Spleen (tissue), 11 donors: ENCODE data around the gene RNF14. TPM values are rescaled to one million over a fixed set of nuclear protein-coding genes. Genes with fewer than 3 reads are reported as not detected.
A peak's percentile ranks its signal among the peaks of the same experiment; 100 is the strongest.

Experiments used
- DNase-seq: peaks from one replicate; pipeline ENCODE4 v3.0.0-alpha.2; 2020
- H3K27ac ChIP-seq, 8 donors: fragments of 200-600 bp; sonication (generic) in 7 of 8; 1 replicate in 4 of 8; 2 replicates in 4 of 8; pipeline versions ENCODE4 v1.5.0 to v1.8.0; 2016 to 2021; ENCODE audit warnings: inconsistent platforms in 4 of 8, mild to moderate bottlenecking in 4 of 8, moderate library complexity in 1 of 8
- H3K27me3 ChIP-seq, 7 donors: fragments of 200-600 bp; sonication (generic) in 6 of 7; replicated peaks in 1 of 7; 1 replicate in 4 of 7; 2 replicates in 3 of 7; pipeline versions ENCODE4 v1.5.0 to v1.8.0; 2016 to 2021; ENCODE audit warnings: inconsistent platforms in 3 of 7, mild to moderate bottlenecking in 1 of 7
- H3K36me3 ChIP-seq, 6 donors: fragments of 200-600 bp; sonication (generic) in 5 of 6; 1 replicate in 4 of 6; 2 replicates in 2 of 6; pipeline versions ENCODE4 v1.5.0 to v1.8.0; 2016 to 2021; ENCODE audit warnings: inconsistent platforms in 2 of 6
- H3K4me1 ChIP-seq, 6 donors: fragments of 200-600 bp; sonication (generic) in 5 of 6; 1 replicate in 3 of 6; 2 replicates in 3 of 6; pipeline versions ENCODE4 v1.5.0 to v1.8.0; 2016 to 2021; ENCODE audit warnings: inconsistent platforms in 3 of 6
- H3K4me3 ChIP-seq, 8 donors: fragments of 200-600 bp; sonication (generic) in 7 of 8; 1 replicate in 4 of 8; 2 replicates in 4 of 8; pipeline versions ENCODE4 v1.5.0 to v1.8.0; 2016 to 2021; ENCODE audit warnings: inconsistent platforms in 4 of 8, mild to moderate bottlenecking in 4 of 8, moderate library complexity in 2 of 8
- H3K9me3 ChIP-seq, 8 donors: fragments of 200-600 bp; sonication (generic) in 7 of 8; 1 replicate in 4 of 8; 2 replicates in 4 of 8; pipeline versions ENCODE4 v1.5.0 to v1.8.0; 2016 to 2021; ENCODE audit warnings: inconsistent platforms in 4 of 8
- CTCF ChIP-seq, 11 experiments: fragments of 200-600 bp in 7 of 11; fragments of 450-650 bp in 4 of 11; sonication (generic) in 4 of 11; IDR thresholded peaks in 8 of 11; conservative IDR thresholded peaks in 3 of 11; 1 replicate in 7 of 11; 2 replicates in 4 of 11; pipeline versions ENCODE4 v1.4.0 to v1.8.0; 2016 to 2021; ENCODE audit warnings: antibody characterized with exemption in 11 of 11, inconsistent platforms in 4 of 11, mild to moderate bottlenecking in 1 of 11
- POLR2A ChIP-seq, 3 donors: fragments of 450-650 bp; IDR thresholded peaks; one replicate each; pipeline ENCODE4 v1.5.1; 2017; ENCODE audit warnings: antibody characterized with exemption in 3 of 3, mild to moderate bottlenecking in 1 of 3
- POLR2AphosphoS5 ChIP-seq, 3 donors: sonication (generic); formaldehyde crosslinking; IDR thresholded peaks; one replicate each; pipeline ENCODE4 v1.5.1; 2017; ENCODE audit warnings: antibody characterized with exemption in 3 of 3
- WGBS, 5 donors: extraction: QIAGEN DNeasy Blood & Tissue Kit in 3 of 5; methylation state at CpG; one replicate each; pipeline versions ENCODE4 v1.1.5 to v1.1.7; 2013 to 2018; 5-methylcytosine and 5-hydroxymethylcytosine counted together
- intact Hi-C: fragments of 100-400 bp; cut with DNase I; formaldehyde crosslinking; loops from one replicate; pipeline ENCODE4 v1.15.0; 2023; ENCODE audit warnings: low total_unique reads
- polyA plus RNA-seq, 3 donors: library from polyadenylated mRNA; stranded (reverse); fragments of 200-250 nt; gene quantifications; one replicate each; pipeline ENCODE4 v1.2.1, GENCODE V29; 2013
- total RNA-seq, 7 donors: library from RNA; depleted of rRNA in 3 of 7; stranded (reverse); fragments of >200 nt in 3 of 7; fragmentation: NEBNext Ultra II Directional in 4 of 7; extraction: Animal tissue kit (Norgen Biotek cat#: 25700) in 4 of 7; gene quantifications; one replicate each; pipeline versions ENCODE4 v1.1.0 to v1.2.1, GENCODE V29; 2016 to 2021
- donor health status: healthy with polysubstance abuse.
- donor health status: DM: no; HTN: no; CAD: no; lungs with moderate emphysema.
- donor health status: DM: no; HTN: no; CAD: no.
- donor health status: Bipolar disorder and iron deficiency.
- donor health status: healthy.
- donor health status: DM: no; HTN: no; CAD: no.
- donor health status: DM: yes; HTN: yes; CAD: no.

The RNF14 gene
- total and polyA plus RNA-seq, 10 donors: 13.6 to 60.2 (median 45.3) TPM

GRCh38 chr5:142016556-142016955, 47.7 kb downstream of the RNF14 start:
- H3K4me3 ChIP-seq: peak overlapping the region in 1 of 8 donors; percentile 38
- no peak for DNase-seq
- H3K27ac ChIP-seq: peak overlapping the region; percentile 57 to 90 (median 78)
- intact Hi-C loops: no loop called here
- peaks cover 19 to 70% (median 44%) of the 10 kb centered on the region in 6 donors for H3K4me1 ChIP-seq
- H3K9me3 ChIP-seq: peaks cover 0 to 10% (median 7%) of the 10 kb centered on the region in 8 donors
- TF ChIP-seq POLR2A (IDR thresholded peaks at IDR 0.05): no peak
- TF ChIP-seq CTCF (IDR thresholded peaks at IDR 0.05 in 8 of 11, conservative IDR thresholded peaks at IDR 0.05 in 3 of 11): no peak
- no peak for TF ChIP-seq POLR2AphosphoS5 (IDR thresholded peaks at IDR 0.05)
- no peaks in the 10 kb centered on the region for H3K27me3 ChIP-seq
- 76 to 81% (median 79%) methylated on average over 4 of the region's 4 CpGs for WGBS, 5 donors
- H3K36me3 ChIP-seq: no peaks in the 10 kb centered on the region

- H3K27ac ChIP-seq: no peak overlapping the region
- H3K27me3 ChIP-seq: no peaks in the 10 kb centered on the region
- no peaks in the 10 kb centered on the region for H3K36me3 ChIP-seq
- no peak overlapping the region for H3K4me3 ChIP-seq
- DNase-seq: no peak
- intact Hi-C loops: no loop called here
- H3K9me3 ChIP-seq: peaks cover 0 to 10% (median 7%) of the 10 kb centered on the region in 8 donors
- peaks cover 19 to 59% (median 35%) of the 10 kb centered on the region in 6 donors for H3K4me1 ChIP-seq
- TF ChIP-seq POLR2A (IDR thresholded peaks at IDR 0.05): no peak
- no peak for TF ChIP-seq CTCF (IDR thresholded peaks at IDR 0.05 in 8 of 11, conservative IDR thresholded peaks at IDR 0.05 in 3 of 11)
- WGBS, 5 donors: 76 to 84% (median 78%) methylated on average over 5 of the region's 5 CpGs
Observed at GRCh38 chr5:142017832-142018427, 49.0 kb downstream of the RNF14 start.

- no peaks in the 10 kb centered on the region for H3K36me3 ChIP-seq
- H3K27me3 ChIP-seq: no peaks in the 10 kb centered on the region
- no peak overlapping the region for H3K27ac ChIP-seq
- 84 to 91% (median 88%) methylated on average over 1 of the region's 1 CpG for WGBS, 5 donors
- no peak for DNase-seq
- TF ChIP-seq POLR2AphosphoS5 (IDR thresholded peaks at IDR 0.05) (no peak), CTCF (IDR thresholded peaks at IDR 0.05 in 8 of 11, conservative IDR thresholded peaks at IDR 0.05 in 3 of 11) (no peak), POLR2A (IDR thresholded peaks at IDR 0.05) (no peak)
- intact Hi-C loops: no loop called here
- H3K4me1 ChIP-seq: peaks cover 13 to 48% (median 26%) of the 10 kb centered on the region in 6 donors
- H3K9me3 ChIP-seq: peaks cover 0 to 10% (median 7%) of the 10 kb centered on the region in 8 donors
- H3K4me3 ChIP-seq: no peak overlapping the region
Observed at GRCh38 chr5:142020122-142020659, 51.3 kb downstream of the RNF14 start.

- Histone ChIP-seq H3K4me3 (no peak overlapping the region), H3K27me3 (no peaks in the 10 kb centered on the region), H3K27ac (no peak overlapping the region), H3K9me3 (peaks cover 0 to 10% (median 7%) of the 10 kb centered on the region in 8 donors), H3K4me1 (peaks cover 0 to 19% (median 15%) of the 10 kb centered on the region in 6 donors), H3K36me3 (no peaks in the 10 kb centered on the region)
- TF ChIP-seq POLR2A (IDR thresholded peaks at IDR 0.05): no peak
- TF ChIP-seq CTCF (IDR thresholded peaks at IDR 0.05 in 8 of 11, conservative IDR thresholded peaks at IDR 0.05 in 3 of 11): no peak
- no peak for TF ChIP-seq POLR2AphosphoS5 (IDR thresholded peaks at IDR 0.05)
- intact Hi-C loops: no loop called here
- DNase-seq: no peak
- 88 to 91% (median 90%) methylated on average over 6 of the region's 6 CpGs for WGBS, 5 donors
Observed at GRCh38 chr5:142023836-142024235, 54.9 kb downstream of the RNF14 start.
